22Rv1 (cell line): ENCODE results near the gene HEATR5B.

Experiments used
- H3K27ac ChIP-seq: fragments of 450-650 bp; 2 replicates; pipeline ENCODE4 v1.5.1; 2017
- CTCF ChIP-seq: fragments of 450-650 bp; IDR thresholded peaks from 2 replicates; pipeline ENCODE4 v1.5.1; 2017; ENCODE audit warnings: mild to moderate bottlenecking
- ZFX ChIP-seq: fragments of 450-650 bp; IDR thresholded peaks from 2 replicates; pipeline ENCODE4 v1.6.1; 2017; ENCODE audit warnings: antibody characterized with exemption, borderline replicate concordance

Gene HEATR5B

GRCh38 chr2:36966370-36967235, 117.6 kb downstream of the HEATR5B start, which contains the start of gene STRN:
STRN (minus strand) TSS chr2:36966536; CDS start chr2:36966463, 73 bp downstream.
- peak within 1 kb of the TSS; percentile 89 for H3K27ac ChIP-seq
- no peak for TF ChIP-seq ZFX
- no peak for TF ChIP-seq CTCF

GRCh38 chr2:36965751-36966369, 118.3 kb downstream of the HEATR5B start:
- H3K27ac ChIP-seq: peak overlapping the region; percentile 89
- TF ChIP-seq ZFX (no peak), CTCF (no peak)

GRCh38 chr2:36965206-36965605, 119.0 kb downstream of the HEATR5B start:
- H3K27ac ChIP-seq: no peak overlapping the region
- TF ChIP-seq ZFX (no peak), CTCF (no peak)

GRCh38 chr2:36964496-36965058, 119.6 kb downstream of the HEATR5B start:
- TF ChIP-seq CTCF (no peak), ZFX (no peak)
- no peak overlapping the region for H3K27ac ChIP-seq

- H3K27ac ChIP-seq: no peak overlapping the region
- TF ChIP-seq CTCF (no peak), ZFX (no peak)
Measured at GRCh38 chr2:36963734-36964133, 120.4 kb downstream of the HEATR5B start.

GRCh38 chr2:36963106-36963505, 121.1 kb downstream of the HEATR5B start:
- H3K27ac ChIP-seq: no peak overlapping the region
- TF ChIP-seq ZFX: no peak
- no peak for TF ChIP-seq CTCF

GRCh38 chr2:36960773-36961172, 123.4 kb downstream of the HEATR5B start:
- TF ChIP-seq CTCF: no peak
- no peak for TF ChIP-seq ZFX
- no peak overlapping the region for H3K27ac ChIP-seq
